ENCODE measurements around the gene SEMA3E. TPM values are rescaled to one million over a fixed set of nuclear protein-coding genes. Genes with fewer than 3 reads are reported as not detected.

The SEMA3E gene
- total RNA-seq, 2 donors from 2014 or later, result 339 to 438 TPM

DNA sequence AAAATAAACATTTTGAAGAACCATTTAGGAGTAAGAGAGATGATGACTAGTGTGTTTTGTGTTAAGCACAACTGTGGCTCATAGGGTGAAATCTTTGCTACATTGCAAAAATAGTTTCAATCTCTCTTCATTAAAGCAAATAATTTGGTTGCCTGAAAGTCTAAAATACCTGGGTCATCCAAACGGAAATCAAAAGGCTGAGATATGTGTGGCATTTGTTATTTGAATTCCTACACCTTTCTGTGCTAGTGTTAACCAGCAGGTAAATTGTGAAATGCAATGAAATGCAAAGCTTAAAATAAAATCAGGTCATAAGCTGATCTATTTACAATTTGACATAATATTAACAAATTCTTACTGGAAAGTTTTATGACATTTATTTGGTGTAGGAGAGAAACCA, 40.9 kb upstream of the SEMA3E start:
- DNase-seq, result no peak
- H3K9ac ChIP-seq (ENCODE audit: extremely low read depth, low read length, poor library complexity, severe bottlenecking), result no peak overlapping the region
- TF ChIP-seq, protein P1, sequence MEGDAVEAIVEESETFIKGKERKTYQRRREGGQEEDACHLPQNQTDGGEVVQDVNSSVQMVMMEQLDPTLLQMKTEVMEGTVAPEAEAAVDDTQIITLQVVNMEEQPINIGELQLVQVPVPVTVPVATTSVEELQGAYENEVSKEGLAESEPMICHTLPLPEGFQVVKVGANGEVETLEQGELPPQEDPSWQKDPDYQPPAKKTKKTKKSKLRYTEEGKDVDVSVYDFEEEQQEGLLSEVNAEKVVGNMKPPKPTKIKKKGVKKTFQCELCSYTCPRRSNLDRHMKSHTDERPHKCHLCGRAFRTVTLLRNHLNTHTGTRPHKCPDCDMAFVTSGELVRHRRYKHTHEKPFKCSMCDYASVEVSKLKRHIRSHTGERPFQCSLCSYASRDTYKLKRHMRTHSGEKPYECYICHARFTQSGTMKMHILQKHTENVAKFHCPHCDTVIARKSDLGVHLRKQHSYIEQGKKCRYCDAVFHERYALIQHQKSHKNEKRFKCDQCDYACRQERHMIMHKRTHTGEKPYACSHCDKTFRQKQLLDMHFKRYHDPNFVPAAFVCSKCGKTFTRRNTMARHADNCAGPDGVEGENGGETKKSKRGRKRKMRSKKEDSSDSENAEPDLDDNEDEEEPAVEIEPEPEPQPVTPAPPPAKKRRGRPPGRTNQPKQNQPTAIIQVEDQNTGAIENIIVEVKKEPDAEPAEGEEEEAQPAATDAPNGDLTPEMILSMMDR (conservative IDR thresholded peaks at IDR 0.05), result no peak
- Mint-ChIP-seq H3K9me3 (peaks cover 5% of the 10 kb centered on the region), H3K36me3 (ENCODE audit: low read depth) (no peaks in the 10 kb centered on the region), H3K27me3 (ENCODE audit: insufficient read depth) (peaks cover 3% of the 10 kb centered on the region), H3K27ac (peak overlapping the region; percentile 83), H3K4me3 (no peak overlapping the region), H3K4me1 (peaks cover 56% of the 10 kb centered on the region)
- no peak overlapping the region for H3K27ac ChIP-seq (ENCODE audit: low read depth, low read length)
- no peaks in the 10 kb centered on the region for H3K9me3 ChIP-seq (ENCODE audit: control insufficient read depth, low read length)
- no peaks in the 10 kb centered on the region for H3K27me3 ChIP-seq (ENCODE audit: control insufficient read depth, insufficient read depth, low read length, poor library complexity, severe bottlenecking)
- H3K36me3 ChIP-seq (ENCODE audit: control insufficient read depth, insufficient read depth, low read length), result no peaks in the 10 kb centered on the region
- no peak overlapping the region for H3K4me3 ChIP-seq (ENCODE audit: low read length)
- peaks cover 19% of the 10 kb centered on the region for H3K4me1 ChIP-seq (ENCODE audit: control insufficient read depth, insufficient read depth, low read length)
- 23% methylated on average over 1 of the region's 1 CpG; no CpG with 5 or more reads in 1 of the 2 experiments for WGBS, 2 experiments (ENCODE audit: insufficient coverage in 1 of 2, insufficient read length in 1 of 2)

DNA sequence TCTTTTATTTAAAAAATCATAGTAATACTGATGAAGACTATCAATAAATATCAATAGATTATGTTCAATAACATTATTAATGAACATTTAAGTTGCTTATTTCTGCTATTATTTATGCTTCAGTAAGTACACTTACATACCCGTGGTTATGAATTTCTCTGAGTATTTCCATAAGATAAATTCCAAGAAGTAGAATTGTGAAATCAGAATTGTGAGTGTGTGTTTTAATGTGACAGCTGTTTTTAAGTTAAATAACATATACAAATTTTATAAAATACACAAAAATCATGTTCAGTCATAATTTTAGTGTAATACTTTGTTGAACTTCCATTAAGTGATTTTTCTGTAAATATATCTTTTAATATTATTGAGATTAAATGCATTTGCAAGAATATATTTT, 37.5 kb upstream of the SEMA3E start:
- Histone ChIP-seq H3K36me3 (ENCODE audit: control insufficient read depth, insufficient read depth, low read length) (no peaks in the 10 kb centered on the region), H3K9ac (ENCODE audit: extremely low read depth, low read length, poor library complexity, severe bottlenecking) (no peak overlapping the region), H3K27me3 (ENCODE audit: control insufficient read depth, insufficient read depth, low read length, poor library complexity, severe bottlenecking) (no peaks in the 10 kb centered on the region), H3K4me1 (ENCODE audit: control insufficient read depth, insufficient read depth, low read length) (peaks cover 29% of the 10 kb centered on the region), H3K27ac (ENCODE audit: low read depth, low read length) (no peak overlapping the region), H3K4me3 (ENCODE audit: low read length) (no peak overlapping the region), H3K9me3 (ENCODE audit: control insufficient read depth, low read length) (no peaks in the 10 kb centered on the region)
- Mint-ChIP-seq H3K4me3 (no peak overlapping the region), H3K4me1 (peaks cover 67% of the 10 kb centered on the region), H3K27me3 (ENCODE audit: insufficient read depth) (no peaks in the 10 kb centered on the region), H3K27ac (no peak overlapping the region), H3K36me3 (ENCODE audit: low read depth) (no peaks in the 10 kb centered on the region), H3K9me3 (no peaks in the 10 kb centered on the region)
- 100% methylated on average over 1 of the region's 1 CpG; no CpG with 5 or more reads in 1 of the 2 experiments for WGBS, 2 experiments (ENCODE audit: insufficient coverage in 1 of 2, insufficient read length in 1 of 2)
- no peak for DNase-seq
- TF ChIP-seq, protein P1 (conservative IDR thresholded peaks at IDR 0.05), result no peak

DNA sequence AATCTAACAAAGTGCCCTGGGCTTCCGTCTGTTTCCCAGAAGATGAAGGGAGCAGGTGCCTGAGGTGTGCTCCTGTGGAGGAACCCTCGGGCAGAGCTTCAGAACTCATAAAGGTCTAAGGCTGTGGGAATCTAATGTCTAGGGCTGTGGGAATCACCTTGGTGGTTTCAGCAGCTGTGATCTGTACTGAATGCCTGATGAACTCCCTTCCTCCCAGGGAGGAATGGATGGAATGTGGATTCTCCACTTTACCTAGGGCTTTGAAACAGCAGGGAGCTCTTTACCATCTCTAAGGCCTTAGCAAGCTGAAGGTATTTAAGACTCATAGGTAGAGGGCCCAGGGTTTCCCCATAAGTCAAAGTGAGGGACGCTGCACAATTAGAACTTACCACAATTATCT, 36.0 kb upstream of the SEMA3E start:
- Mint-ChIP-seq H3K4me1 (peaks cover 55% of the 10 kb centered on the region), H3K36me3 (ENCODE audit: low read depth) (no peaks in the 10 kb centered on the region), H3K4me3 (peak overlapping the region; percentile 40), H3K27me3 (ENCODE audit: insufficient read depth) (no peaks in the 10 kb centered on the region), H3K27ac (peak overlapping the region; percentile 98), H3K9me3 (no peaks in the 10 kb centered on the region)
- H3K4me1 ChIP-seq (ENCODE audit: control insufficient read depth, insufficient read depth, low read length), result peaks cover 22% of the 10 kb centered on the region
- H3K9me3 ChIP-seq (ENCODE audit: control insufficient read depth, low read length), result no peaks in the 10 kb centered on the region
- DNase-seq, result peak; percentile 90
- H3K27me3 ChIP-seq (ENCODE audit: control insufficient read depth, insufficient read depth, low read length, poor library complexity, severe bottlenecking), result no peaks in the 10 kb centered on the region
- no peaks in the 10 kb centered on the region for H3K36me3 ChIP-seq (ENCODE audit: control insufficient read depth, insufficient read depth, low read length)
- peak overlapping the region; percentile 13 for H3K27ac ChIP-seq (ENCODE audit: low read depth, low read length)
- TF ChIP-seq, protein P1 (conservative IDR thresholded peaks at IDR 0.05), result no peak
- peak overlapping the region; percentile 61 for H3K4me3 ChIP-seq (ENCODE audit: low read length)
- 7 to 33% methylated on average over 1 to 3 of the region's 3 CpGs for WGBS, 2 experiments (ENCODE audit: insufficient coverage in 1 of 2, insufficient read length in 1 of 2)
- peak overlapping the region; percentile 54 for H3K9ac ChIP-seq (ENCODE audit: extremely low read depth, low read length, poor library complexity, severe bottlenecking)
